Measurements from ENCODE around the gene LXN.

LXN gene

DNA sequence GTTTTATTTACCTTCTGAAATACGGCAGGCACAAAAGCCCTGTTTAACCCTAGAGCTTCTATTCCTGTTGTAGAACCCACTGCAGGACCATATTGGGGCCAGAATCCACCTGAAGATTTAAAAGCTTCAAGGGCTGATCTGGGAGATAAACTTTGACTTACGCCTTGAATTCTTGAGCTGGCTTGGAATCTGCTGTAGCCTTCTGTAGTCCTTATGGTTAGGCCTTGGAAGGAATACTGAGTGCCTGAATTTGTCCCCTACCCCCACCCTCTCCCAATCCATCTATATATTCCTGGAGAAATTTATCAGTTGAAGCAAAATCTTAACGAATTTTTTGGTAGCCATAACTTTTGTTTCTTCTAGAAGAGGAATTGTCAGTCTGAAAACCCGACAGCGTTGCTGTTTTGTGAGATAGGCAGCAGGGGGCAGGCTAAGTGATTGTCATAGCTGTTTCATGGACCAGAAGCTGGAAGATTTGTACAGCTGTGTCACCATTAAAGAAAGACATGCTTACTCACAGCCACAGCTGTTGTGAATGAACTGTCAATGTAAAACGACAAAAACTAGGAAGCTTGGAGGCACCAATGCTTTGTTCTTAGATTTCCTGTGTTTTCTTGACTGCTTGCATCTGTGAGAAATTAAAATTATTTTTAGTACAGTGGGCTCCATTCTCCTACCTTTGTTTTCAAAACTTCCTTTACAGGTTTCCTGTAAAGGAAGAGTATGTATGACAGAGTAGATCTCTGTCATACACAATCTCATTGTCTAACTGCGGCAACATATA is 12.8 kb downstream of the LXN start:
- Histone ChIP-seq H3K4me1 (ENCODE audit: control insufficient read depth, low read length) (no peaks in the 10 kb centered on the region), H3K4me3 (ENCODE audit: low read length) (no peak overlapping the region), H3F3A (ENCODE audit: control insufficient read depth, insufficient read depth) (no peaks in the 10 kb centered on the region; the same call in 1 of the 2 replicates), H4K20me1 (ENCODE audit: control insufficient read depth, insufficient read depth, low read depth, low read length) (no peaks in the 10 kb centered on the region; the same call in 1 of the 2 replicates), H3K36me3 (ENCODE audit: control insufficient read depth, low read length) (peaks cover 77% of the 10 kb centered on the region), H3K79me2 (ENCODE audit: control insufficient read depth, low read length) (no peaks in the 10 kb centered on the region), H3K9me2 (replicated peaks; ENCODE audit: control insufficient read depth, low read length) (no peaks in the 10 kb centered on the region), H3K27ac (ENCODE audit: low read depth, low read length) (no peak overlapping the region), H3K9me3 (ENCODE audit: control insufficient read depth, insufficient read depth, low read length) (no peaks in the 10 kb centered on the region), H3K27me3 (ENCODE audit: control insufficient read depth, low read length) (no peaks in the 10 kb centered on the region), H3K4me2 (ENCODE audit: low read length) (no peak overlapping the region)
- TF ChIP-seq, protein P1, sequence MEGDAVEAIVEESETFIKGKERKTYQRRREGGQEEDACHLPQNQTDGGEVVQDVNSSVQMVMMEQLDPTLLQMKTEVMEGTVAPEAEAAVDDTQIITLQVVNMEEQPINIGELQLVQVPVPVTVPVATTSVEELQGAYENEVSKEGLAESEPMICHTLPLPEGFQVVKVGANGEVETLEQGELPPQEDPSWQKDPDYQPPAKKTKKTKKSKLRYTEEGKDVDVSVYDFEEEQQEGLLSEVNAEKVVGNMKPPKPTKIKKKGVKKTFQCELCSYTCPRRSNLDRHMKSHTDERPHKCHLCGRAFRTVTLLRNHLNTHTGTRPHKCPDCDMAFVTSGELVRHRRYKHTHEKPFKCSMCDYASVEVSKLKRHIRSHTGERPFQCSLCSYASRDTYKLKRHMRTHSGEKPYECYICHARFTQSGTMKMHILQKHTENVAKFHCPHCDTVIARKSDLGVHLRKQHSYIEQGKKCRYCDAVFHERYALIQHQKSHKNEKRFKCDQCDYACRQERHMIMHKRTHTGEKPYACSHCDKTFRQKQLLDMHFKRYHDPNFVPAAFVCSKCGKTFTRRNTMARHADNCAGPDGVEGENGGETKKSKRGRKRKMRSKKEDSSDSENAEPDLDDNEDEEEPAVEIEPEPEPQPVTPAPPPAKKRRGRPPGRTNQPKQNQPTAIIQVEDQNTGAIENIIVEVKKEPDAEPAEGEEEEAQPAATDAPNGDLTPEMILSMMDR (IDR thresholded peaks at IDR 0.05; ENCODE audit: low read depth, low read length, poor library complexity, severe bottlenecking) = peak; percentile 83
- TF ChIP-seq EZH2phosphoT487 (IDR thresholded peaks at IDR 0.05; ENCODE audit: borderline replicate concordance, low read length) = no peak

DNA sequence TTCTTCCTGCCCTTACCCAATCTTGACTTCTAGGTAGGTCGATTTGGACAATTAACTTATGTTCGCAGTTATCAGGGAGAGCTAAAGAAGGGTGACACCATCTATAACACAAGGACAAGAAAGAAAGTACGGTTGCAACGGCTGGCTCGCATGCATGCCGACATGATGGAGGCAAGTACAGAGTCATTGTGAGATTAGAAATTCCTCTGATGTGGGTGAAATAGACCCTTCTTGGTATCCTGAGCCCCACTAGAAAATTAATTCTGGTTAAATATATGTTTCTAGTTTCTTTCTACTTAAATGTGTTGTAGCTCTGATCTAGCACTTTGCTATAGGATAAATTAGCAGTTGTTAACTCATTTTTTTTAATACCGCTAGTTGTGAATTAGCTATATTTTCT is 13.6 kb downstream of the LXN start:
- Histone ChIP-seq H3F3A (ENCODE audit: control insufficient read depth, insufficient read depth) (no peaks in the 10 kb centered on the region; the same call in 1 of the 2 replicates), H4K20me1 (ENCODE audit: control insufficient read depth, insufficient read depth, low read depth, low read length) (no peaks in the 10 kb centered on the region; the same call in 1 of the 2 replicates), H3K27me3 (ENCODE audit: control insufficient read depth, low read length) (no peaks in the 10 kb centered on the region), H3K79me2 (ENCODE audit: control insufficient read depth, low read length) (no peaks in the 10 kb centered on the region), H3K4me2 (ENCODE audit: low read length) (no peak overlapping the region), H3K36me3 (ENCODE audit: control insufficient read depth, low read length) (peaks cover 76% of the 10 kb centered on the region), H3K9me2 (replicated peaks; ENCODE audit: control insufficient read depth, low read length) (no peaks in the 10 kb centered on the region), H3K4me3 (ENCODE audit: low read length) (no peak overlapping the region), H3K27ac (ENCODE audit: low read depth, low read length) (no peak overlapping the region), H3K4me1 (ENCODE audit: control insufficient read depth, low read length) (no peaks in the 10 kb centered on the region), H3K9me3 (ENCODE audit: control insufficient read depth, insufficient read depth, low read length) (no peaks in the 10 kb centered on the region)
- TF ChIP-seq, protein P1 (IDR thresholded peaks at IDR 0.05; ENCODE audit: low read depth, low read length, poor library complexity, severe bottlenecking) = no peak
- no peak for TF ChIP-seq EZH2phosphoT487 (IDR thresholded peaks at IDR 0.05; ENCODE audit: borderline replicate concordance, low read length)

DNA sequence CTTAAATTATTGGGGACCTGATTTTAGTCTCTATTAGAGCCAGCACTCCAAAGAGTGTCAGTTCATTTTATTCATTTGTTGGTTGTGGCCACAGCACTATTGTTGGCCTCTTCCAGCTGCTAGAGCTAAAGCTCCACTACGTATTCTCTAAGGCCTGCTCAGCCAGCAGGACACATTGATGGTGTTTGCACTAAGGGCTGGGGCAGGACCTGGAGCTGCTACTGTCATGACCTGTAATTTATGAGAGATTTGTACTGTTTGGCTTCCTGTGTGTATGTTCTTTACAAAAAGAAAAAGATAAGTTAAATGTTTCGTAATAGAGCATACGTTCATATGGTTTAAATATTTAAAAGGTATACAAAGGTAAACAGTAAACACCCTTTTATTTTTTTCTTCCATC is 20.0 kb downstream of the LXN start:
- Histone ChIP-seq H3K36me3 (ENCODE audit: control insufficient read depth, low read length) (peaks cover 76% of the 10 kb centered on the region), H3K79me2 (ENCODE audit: control insufficient read depth, low read length) (peaks cover 11% of the 10 kb centered on the region), H3K27me3 (ENCODE audit: control insufficient read depth, low read length) (no peaks in the 10 kb centered on the region), H3K4me1 (ENCODE audit: control insufficient read depth, low read length) (no peaks in the 10 kb centered on the region), H3K9me3 (ENCODE audit: control insufficient read depth, insufficient read depth, low read length) (no peaks in the 10 kb centered on the region), H3F3A (ENCODE audit: control insufficient read depth, insufficient read depth) (0 out of 2 replicates have a peak, but pooled peaks cover 3% of the 10 kb centered on the region), H3K4me2 (ENCODE audit: low read length) (no peak overlapping the region), H3K9me2 (replicated peaks; ENCODE audit: control insufficient read depth, low read length) (no peaks in the 10 kb centered on the region), H3K4me3 (ENCODE audit: low read length) (no peak overlapping the region), H3K27ac (ENCODE audit: low read depth, low read length) (no peak overlapping the region), H4K20me1 (ENCODE audit: control insufficient read depth, insufficient read depth, low read depth, low read length) (no peaks in the 10 kb centered on the region)
- no peak for TF ChIP-seq EZH2phosphoT487 (IDR thresholded peaks at IDR 0.05; ENCODE audit: borderline replicate concordance, low read length)
- TF ChIP-seq, protein P1 (IDR thresholded peaks at IDR 0.05; ENCODE audit: low read depth, low read length, poor library complexity, severe bottlenecking) = no peak
